ENCODE data around the gene CLEC4E.

DNA sequence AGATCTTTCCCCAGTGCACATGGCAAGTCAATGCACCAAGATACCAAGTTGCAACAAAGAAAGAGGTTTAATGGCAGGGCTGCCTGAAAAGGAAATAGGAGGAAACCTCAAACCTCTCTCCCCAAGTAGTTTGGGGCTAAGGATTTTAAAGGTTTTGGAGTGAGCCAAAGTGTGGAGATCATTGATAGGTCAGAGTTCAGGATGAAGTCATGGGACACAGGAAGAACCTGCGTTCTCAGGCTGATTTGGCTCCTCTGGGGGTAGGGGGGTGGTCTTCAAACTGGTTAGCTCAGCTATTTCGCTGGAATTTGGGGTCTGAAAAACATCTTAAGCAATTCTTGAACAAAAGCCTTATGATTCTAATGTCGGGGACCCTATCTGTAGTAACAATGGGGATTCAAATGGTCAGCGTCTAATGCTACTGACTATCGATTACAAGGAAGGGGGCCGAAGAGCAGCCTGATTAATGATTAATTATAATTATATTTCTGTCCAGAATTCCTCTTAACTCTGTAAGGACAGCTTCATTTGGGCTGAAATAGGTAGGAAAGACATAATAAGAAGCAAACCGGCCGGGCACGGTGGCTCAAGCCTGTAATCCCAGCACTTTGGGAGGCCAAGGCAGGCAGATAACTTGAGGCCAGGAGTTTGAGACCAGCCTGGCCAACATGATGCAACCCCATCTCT is 40.5 kb upstream of the CLEC4E start:
- TF ChIP-seq, protein P1, sequence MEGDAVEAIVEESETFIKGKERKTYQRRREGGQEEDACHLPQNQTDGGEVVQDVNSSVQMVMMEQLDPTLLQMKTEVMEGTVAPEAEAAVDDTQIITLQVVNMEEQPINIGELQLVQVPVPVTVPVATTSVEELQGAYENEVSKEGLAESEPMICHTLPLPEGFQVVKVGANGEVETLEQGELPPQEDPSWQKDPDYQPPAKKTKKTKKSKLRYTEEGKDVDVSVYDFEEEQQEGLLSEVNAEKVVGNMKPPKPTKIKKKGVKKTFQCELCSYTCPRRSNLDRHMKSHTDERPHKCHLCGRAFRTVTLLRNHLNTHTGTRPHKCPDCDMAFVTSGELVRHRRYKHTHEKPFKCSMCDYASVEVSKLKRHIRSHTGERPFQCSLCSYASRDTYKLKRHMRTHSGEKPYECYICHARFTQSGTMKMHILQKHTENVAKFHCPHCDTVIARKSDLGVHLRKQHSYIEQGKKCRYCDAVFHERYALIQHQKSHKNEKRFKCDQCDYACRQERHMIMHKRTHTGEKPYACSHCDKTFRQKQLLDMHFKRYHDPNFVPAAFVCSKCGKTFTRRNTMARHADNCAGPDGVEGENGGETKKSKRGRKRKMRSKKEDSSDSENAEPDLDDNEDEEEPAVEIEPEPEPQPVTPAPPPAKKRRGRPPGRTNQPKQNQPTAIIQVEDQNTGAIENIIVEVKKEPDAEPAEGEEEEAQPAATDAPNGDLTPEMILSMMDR (IDR thresholded peaks at IDR 0.05 in 2 of 3, conservative IDR thresholded peaks at IDR 0.05 in 1 of 3; ENCODE audit: borderline replicate concordance in 1 of 3, insufficient read depth in 1 of 3, low read depth in 2 of 3, low read length in 2 of 3) = no peak
- no peak for TF ChIP-seq YY1 (IDR thresholded peaks at IDR 0.05; ENCODE audit: extremely low read depth, insufficient replicate concordance, low read depth, low read length)
- TF ChIP-seq, protein P2, sequence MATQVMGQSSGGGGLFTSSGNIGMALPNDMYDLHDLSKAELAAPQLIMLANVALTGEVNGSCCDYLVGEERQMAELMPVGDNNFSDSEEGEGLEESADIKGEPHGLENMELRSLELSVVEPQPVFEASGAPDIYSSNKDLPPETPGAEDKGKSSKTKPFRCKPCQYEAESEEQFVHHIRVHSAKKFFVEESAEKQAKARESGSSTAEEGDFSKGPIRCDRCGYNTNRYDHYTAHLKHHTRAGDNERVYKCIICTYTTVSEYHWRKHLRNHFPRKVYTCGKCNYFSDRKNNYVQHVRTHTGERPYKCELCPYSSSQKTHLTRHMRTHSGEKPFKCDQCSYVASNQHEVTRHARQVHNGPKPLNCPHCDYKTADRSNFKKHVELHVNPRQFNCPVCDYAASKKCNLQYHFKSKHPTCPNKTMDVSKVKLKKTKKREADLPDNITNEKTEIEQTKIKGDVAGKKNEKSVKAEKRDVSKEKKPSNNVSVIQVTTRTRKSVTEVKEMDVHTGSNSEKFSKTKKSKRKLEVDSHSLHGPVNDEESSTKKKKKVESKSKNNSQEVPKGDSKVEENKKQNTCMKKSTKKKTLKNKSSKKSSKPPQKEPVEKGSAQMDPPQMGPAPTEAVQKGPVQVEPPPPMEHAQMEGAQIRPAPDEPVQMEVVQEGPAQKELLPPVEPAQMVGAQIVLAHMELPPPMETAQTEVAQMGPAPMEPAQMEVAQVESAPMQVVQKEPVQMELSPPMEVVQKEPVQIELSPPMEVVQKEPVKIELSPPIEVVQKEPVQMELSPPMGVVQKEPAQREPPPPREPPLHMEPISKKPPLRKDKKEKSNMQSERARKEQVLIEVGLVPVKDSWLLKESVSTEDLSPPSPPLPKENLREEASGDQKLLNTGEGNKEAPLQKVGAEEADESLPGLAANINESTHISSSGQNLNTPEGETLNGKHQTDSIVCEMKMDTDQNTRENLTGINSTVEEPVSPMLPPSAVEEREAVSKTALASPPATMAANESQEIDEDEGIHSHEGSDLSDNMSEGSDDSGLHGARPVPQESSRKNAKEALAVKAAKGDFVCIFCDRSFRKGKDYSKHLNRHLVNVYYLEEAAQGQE (IDR thresholded peaks at IDR 0.05; ENCODE audit: low read depth) = no peak
- no peak for TF ChIP-seq SP1 (IDR thresholded peaks at IDR 0.05; ENCODE audit: low read depth)
- TF ChIP-seq ZNF274 (IDR thresholded peaks at IDR 0.05; ENCODE audit: low read depth, low read length) = no peak
- no peak for TF ChIP-seq SIN3A (IDR thresholded peaks at IDR 0.05; ENCODE audit: low read depth)
- no peak for TF ChIP-seq ELF1 (IDR thresholded peaks at IDR 0.05; ENCODE audit: borderline replicate concordance, low read depth)
- TF ChIP-seq POLR2A (IDR thresholded peaks at IDR 0.05; ENCODE audit: borderline replicate concordance, extremely low read depth, insufficient read depth, insufficient read length) = no peak
- no peak for TF ChIP-seq EGR1 (IDR thresholded peaks at IDR 0.05; ENCODE audit: low read depth)
- TF ChIP-seq, protein P3, sequence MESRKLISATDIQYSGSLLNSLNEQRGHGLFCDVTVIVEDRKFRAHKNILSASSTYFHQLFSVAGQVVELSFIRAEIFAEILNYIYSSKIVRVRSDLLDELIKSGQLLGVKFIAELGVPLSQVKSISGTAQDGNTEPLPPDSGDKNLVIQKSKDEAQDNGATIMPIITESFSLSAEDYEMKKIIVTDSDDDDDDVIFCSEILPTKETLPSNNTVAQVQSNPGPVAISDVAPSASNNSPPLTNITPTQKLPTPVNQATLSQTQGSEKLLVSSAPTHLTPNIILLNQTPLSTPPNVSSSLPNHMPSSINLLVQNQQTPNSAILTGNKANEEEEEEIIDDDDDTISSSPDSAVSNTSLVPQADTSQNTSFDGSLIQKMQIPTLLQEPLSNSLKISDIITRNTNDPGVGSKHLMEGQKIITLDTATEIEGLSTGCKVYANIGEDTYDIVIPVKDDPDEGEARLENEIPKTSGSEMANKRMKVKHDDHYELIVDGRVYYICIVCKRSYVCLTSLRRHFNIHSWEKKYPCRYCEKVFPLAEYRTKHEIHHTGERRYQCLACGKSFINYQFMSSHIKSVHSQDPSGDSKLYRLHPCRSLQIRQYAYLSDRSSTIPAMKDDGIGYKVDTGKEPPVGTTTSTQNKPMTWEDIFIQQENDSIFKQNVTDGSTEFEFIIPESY (IDR thresholded peaks at IDR 0.05; ENCODE audit: extremely low read depth, insufficient replicate concordance, low read length) = no peak
- TF ChIP-seq TCF7L2 (IDR thresholded peaks at IDR 0.05; ENCODE audit: borderline replicate concordance, extremely low read depth, insufficient read depth, insufficient read length) = no peak
- no peak for TF ChIP-seq POLR2AphosphoS5 (IDR thresholded peaks at IDR 0.05; ENCODE audit: low read depth, low read length)

Measured in HCT116 (cell line).